ENCODE measurements around the gene SUN5.

Gene SUN5

GRCh38 chr20:32968478-32969241 lies 35.6 kb downstream of the SUN5 start:
- Histone ChIP-seq H3K79me2 (ENCODE audit: control insufficient read depth, low read length) (no peaks in the 10 kb centered on the region), H3K4me1 (ENCODE audit: control insufficient read depth, low read length) (peaks cover 26% of the 10 kb centered on the region), H3K4me2 (ENCODE audit: low read length) (no peak overlapping the region), H3K36me3 (ENCODE audit: control insufficient read depth, low read length) (0 out of 2 replicates have a peak, but pooled peaks cover 3% of the 10 kb centered on the region), H3F3A (ENCODE audit: control insufficient read depth, insufficient read depth) (peaks cover 6% of the 10 kb centered on the region), H3K9me3 (ENCODE audit: control insufficient read depth, insufficient read depth, low read length) (peaks cover 3% of the 10 kb centered on the region; the same call in 1 of the 2 replicates), H4K20me1 (ENCODE audit: control insufficient read depth, insufficient read depth, low read depth, low read length) (no peaks in the 10 kb centered on the region), H3K27ac (ENCODE audit: low read depth, low read length) (no peak overlapping the region), H3K4me3 (ENCODE audit: low read length) (no peak overlapping the region), H3K9me2 (replicated peaks; ENCODE audit: control insufficient read depth, low read length) (no peaks in the 10 kb centered on the region), H3K27me3 (ENCODE audit: control insufficient read depth, low read length) (no peaks in the 10 kb centered on the region)
- no peak for TF ChIP-seq CTCF (IDR thresholded peaks at IDR 0.05; ENCODE audit: low read depth, low read length, poor library complexity, severe bottlenecking)
- TF ChIP-seq EZH2phosphoT487 (IDR thresholded peaks at IDR 0.05; ENCODE audit: borderline replicate concordance, low read length) = no peak

- H3K9me3 ChIP-seq (ENCODE audit: control insufficient read depth, insufficient read depth, low read length) = peaks cover 3% of the 10 kb centered on the region; the same call in 1 of the 2 replicates
- H3K4me2 ChIP-seq (ENCODE audit: low read length) = no peak overlapping the region
- H3K9me2 ChIP-seq (replicated peaks; ENCODE audit: control insufficient read depth, low read length) = no peaks in the 10 kb centered on the region
- H3K4me3 ChIP-seq (ENCODE audit: low read length) = no peak overlapping the region
- H3K79me2 ChIP-seq (ENCODE audit: control insufficient read depth, low read length) = no peaks in the 10 kb centered on the region
- H3F3A ChIP-seq (ENCODE audit: control insufficient read depth, insufficient read depth) = peaks cover 6% of the 10 kb centered on the region
- TF ChIP-seq EZH2phosphoT487 (IDR thresholded peaks at IDR 0.05; ENCODE audit: borderline replicate concordance, low read length) = no peak
- peaks cover 24% of the 10 kb centered on the region for H3K4me1 ChIP-seq (ENCODE audit: control insufficient read depth, low read length)
- H3K36me3 ChIP-seq (ENCODE audit: control insufficient read depth, low read length) = 0 out of 2 replicates have a peak, but pooled peaks cover 3% of the 10 kb centered on the region
- H3K27me3 ChIP-seq (ENCODE audit: control insufficient read depth, low read length) = no peaks in the 10 kb centered on the region
- no peak overlapping the region for H3K27ac ChIP-seq (ENCODE audit: low read depth, low read length)
- no peaks in the 10 kb centered on the region for H4K20me1 ChIP-seq (ENCODE audit: control insufficient read depth, insufficient read depth, low read depth, low read length)
Measured at GRCh38 chr20:32967961-32968457, 36.2 kb downstream of the SUN5 start.

- Histone ChIP-seq H3K9me3 (ENCODE audit: control insufficient read depth, insufficient read depth, low read length) (peaks cover 3% of the 10 kb centered on the region; the same call in 1 of the 2 replicates), H3K4me1 (ENCODE audit: control insufficient read depth, low read length) (peaks cover 15% of the 10 kb centered on the region), H3K79me2 (ENCODE audit: control insufficient read depth, low read length) (no peaks in the 10 kb centered on the region), H4K20me1 (ENCODE audit: control insufficient read depth, insufficient read depth, low read depth, low read length) (no peaks in the 10 kb centered on the region), H3F3A (ENCODE audit: control insufficient read depth, insufficient read depth) (peaks cover 6% of the 10 kb centered on the region), H3K4me3 (ENCODE audit: low read length) (no peak overlapping the region), H3K36me3 (ENCODE audit: control insufficient read depth, low read length) (0 out of 2 replicates have a peak, but pooled peaks cover 3% of the 10 kb centered on the region), H3K27me3 (ENCODE audit: control insufficient read depth, low read length) (no peaks in the 10 kb centered on the region), H3K4me2 (ENCODE audit: low read length) (no peak overlapping the region), H3K27ac (ENCODE audit: low read depth, low read length) (no peak overlapping the region), H3K9me2 (replicated peaks; ENCODE audit: control insufficient read depth, low read length) (no peaks in the 10 kb centered on the region)
- no peak for TF ChIP-seq EZH2phosphoT487 (IDR thresholded peaks at IDR 0.05; ENCODE audit: borderline replicate concordance, low read length)
- no peak for TF ChIP-seq CTCF (IDR thresholded peaks at IDR 0.05; ENCODE audit: low read depth, low read length, poor library complexity, severe bottlenecking)
Measured at GRCh38 chr20:32966881-32967781, 37.1 kb downstream of the SUN5 start.

All from DOHH2 (cell line).